GM12872 (cell line): Measurements from ENCODE around the gene PTPRK.

Experiments used
- TF ChIP-seq, protein P1 (sequence below): IDR thresholded peaks from 3 replicates; pipeline ENCODE4 v1.5.1; 2011; ENCODE audit warnings: low read depth, mild to moderate bottlenecking, low read length, moderate library complexity; ENCODE audit not compliant: insufficient read depth

Gene PTPRK

DNA sequence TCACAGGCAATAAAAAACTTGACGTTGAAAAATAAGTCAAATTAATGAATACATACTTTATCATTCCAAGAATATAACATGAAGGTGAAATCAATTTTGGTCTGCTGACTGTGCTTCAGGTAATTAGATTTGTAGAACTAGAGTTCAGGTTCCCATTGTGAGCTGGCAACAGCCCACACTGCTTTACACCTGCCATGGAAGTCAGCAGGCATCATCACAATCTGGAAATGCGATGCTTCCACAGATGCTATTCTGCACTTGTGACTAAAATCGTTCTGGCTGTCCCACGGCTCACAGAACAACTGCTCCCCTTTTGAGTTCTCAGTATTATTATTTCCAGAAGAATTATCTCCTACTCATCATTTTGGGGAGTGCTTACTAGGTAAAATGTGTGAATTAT, 556.9 kb downstream of the PTPRK start:
- TF ChIP-seq, protein P1, sequence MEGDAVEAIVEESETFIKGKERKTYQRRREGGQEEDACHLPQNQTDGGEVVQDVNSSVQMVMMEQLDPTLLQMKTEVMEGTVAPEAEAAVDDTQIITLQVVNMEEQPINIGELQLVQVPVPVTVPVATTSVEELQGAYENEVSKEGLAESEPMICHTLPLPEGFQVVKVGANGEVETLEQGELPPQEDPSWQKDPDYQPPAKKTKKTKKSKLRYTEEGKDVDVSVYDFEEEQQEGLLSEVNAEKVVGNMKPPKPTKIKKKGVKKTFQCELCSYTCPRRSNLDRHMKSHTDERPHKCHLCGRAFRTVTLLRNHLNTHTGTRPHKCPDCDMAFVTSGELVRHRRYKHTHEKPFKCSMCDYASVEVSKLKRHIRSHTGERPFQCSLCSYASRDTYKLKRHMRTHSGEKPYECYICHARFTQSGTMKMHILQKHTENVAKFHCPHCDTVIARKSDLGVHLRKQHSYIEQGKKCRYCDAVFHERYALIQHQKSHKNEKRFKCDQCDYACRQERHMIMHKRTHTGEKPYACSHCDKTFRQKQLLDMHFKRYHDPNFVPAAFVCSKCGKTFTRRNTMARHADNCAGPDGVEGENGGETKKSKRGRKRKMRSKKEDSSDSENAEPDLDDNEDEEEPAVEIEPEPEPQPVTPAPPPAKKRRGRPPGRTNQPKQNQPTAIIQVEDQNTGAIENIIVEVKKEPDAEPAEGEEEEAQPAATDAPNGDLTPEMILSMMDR: no peak

DNA sequence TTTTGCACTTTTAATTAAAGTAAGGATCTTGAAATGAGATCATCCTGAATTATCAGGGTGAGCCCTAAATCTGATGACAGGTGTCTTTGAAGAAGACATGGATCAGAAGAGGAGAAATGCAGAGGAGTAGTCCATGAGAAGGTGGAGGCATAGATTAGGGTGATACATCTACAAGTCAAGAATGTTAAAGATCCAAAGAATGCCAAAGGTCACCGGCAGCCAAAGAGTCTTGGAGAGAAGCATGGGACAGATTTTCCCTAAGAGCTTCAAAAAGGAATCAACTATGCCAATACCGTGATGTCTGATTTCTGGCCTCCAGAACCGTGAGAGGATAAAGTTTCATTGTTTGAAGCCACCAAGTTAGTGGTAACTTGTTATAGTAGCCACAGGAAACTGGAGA, 560.5 kb downstream of the PTPRK start:
- TF ChIP-seq, protein P1: no peak

DNA sequence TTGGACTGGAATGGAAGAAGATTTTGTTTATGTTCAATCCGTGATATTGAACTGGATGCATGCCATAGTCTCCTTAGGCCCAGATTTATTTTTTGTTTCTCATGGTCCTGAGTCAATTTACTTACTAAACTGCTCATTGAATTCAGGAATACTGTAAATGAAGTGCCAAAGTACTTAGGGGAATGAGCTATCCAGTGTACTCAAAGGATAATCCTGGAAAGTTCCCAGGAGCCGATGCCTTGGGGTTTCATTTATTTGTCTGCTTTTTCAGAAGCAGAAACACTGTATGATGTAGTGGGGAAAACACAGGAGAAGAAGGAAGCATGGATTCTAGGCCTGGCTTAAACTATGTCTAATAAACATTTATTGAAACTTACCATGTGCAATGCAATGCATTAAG, 563.4 kb downstream of the PTPRK start:
- TF ChIP-seq, protein P1: no peak

DNA sequence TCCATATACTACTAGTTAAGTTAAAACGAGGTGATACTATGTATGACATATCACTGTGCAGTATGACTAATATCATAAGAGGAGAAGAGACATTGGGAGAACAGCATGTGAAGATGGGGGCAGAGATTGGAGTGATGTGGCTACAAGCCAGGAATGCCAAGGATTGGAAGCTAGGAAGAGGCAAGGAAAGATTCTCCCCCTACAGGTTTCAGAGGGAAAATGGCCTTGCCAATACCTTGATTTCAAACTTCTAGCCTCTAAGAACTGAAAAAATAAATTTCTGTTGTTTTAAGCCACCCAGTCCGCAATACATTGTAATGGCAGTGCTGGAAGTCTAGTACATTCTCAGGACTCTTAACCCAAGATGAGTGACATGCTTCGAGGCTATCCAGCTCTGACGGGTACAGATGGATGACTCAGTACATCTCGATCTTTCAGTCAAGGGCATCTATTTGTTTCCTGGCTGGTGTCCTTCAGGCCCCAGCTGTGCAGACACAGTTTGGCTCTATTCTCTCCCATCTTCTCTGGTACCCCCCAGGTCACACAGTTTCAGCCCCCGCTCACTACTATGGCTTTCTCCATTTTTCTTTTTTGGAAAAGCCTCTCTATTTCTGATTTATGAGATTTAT, 564.0 kb downstream of the PTPRK start:
- TF ChIP-seq, protein P1: no peak

DNA sequence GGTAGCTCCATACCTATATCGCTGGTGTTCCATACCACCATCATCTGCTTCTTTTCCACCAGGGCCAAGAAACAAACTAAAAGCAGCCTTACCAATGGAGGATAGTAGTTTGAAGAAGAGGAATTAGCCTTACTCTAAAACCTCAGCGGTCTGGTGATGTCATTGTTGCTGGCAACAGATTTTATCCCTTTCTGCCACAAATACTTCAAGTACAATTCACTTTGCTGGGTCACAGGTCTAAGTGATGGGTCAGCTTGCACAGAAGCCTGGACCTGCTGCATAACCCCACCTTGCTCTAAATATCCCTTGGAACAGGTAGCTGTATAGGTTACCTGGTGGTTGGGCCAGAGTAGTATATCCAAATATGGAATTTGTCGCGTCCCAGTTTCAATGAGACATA, 566.3 kb downstream of the PTPRK start:
- TF ChIP-seq, protein P1: no peak

DNA sequence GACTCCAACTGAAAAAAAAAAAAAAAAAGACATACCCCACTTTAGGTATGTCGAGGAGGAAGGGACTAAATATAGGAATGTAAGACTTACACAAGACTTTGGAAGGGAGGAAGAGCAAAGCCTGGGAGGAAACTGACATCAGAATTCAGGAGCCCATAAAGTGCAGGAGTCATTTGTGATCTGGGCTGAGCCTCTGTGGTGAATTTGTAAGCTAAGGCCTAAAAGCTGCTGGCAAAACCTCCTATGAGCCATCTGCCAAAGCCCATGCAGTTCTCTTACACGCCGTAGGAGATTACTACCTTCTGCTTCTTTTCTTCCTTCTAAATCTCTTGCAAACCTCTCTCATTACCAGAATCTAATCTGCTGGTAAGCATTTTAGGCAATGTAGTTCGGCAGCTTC, 567.6 kb downstream of the PTPRK start:
- TF ChIP-seq, protein P1: no peak

DNA sequence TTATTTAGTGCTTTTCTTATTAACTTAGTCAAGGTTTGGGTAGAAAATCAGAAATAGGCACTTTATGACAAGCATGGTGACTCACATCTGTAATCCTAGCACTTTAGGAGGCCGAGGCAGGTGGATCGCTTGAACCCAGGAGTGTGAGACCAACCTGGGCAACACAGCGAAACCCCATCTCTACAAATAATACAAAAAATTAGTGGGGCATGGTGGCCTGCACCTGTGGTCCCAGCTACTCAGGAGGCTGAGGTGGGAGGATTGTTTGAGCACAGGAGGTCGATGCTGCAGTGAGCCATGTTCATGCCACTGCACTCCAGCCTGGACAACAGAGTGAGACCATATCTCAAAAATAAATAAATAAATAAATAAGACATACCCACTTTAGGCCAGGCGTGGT, 568.2 kb downstream of the PTPRK start:
- TF ChIP-seq, protein P1: no peak
